PC-3 (cell line): ENCODE measurements around the gene PPHLN1. TPM values are rescaled to one million over a fixed set of nuclear protein-coding genes. Genes with fewer than 3 reads are reported as not detected.
A peak's percentile ranks its signal among the peaks of the same experiment; 100 is the strongest.

Experiments
- ATAC-seq: fragments of 200-7000 bp; cut with Tn5 transposase; 2 replicates; pipeline ENCODE4 v1.9.1; 2020; ENCODE audit warnings: mild to moderate bottlenecking, moderate library complexity
- BruUV-seq: library from RNA; stranded (reverse); fragments of 400-500 nt; replicated peaks from 2 replicates; lab custom pipeline; 2021; lab: Mats Ljungman, UMichigan
- CTCF ChIA-PET: fragments of 300-600 bp; sonication (Branson Sonifier 250); formaldehyde crosslinking; loops from one replicate; lab custom pipeline; 2022; ENCODE audit warnings: antibody characterized with exemption; lab: Charles Lee
- POLR2A ChIA-PET: fragments of 300-600 bp; sonication (Branson Sonifier 250); formaldehyde crosslinking; loops from one replicate; lab custom pipeline; 2022; ENCODE audit warnings: antibody characterized with exemption; ENCODE audit not compliant: unreplicated experiment; lab: Charles Lee
- DNase-seq: peaks from one replicate; pipeline ENCODE4 v3.0.0-alpha.2; 2015
- H2AFZ ChIP-seq: fragments of 300-600 bp; sonication (generic); 2 replicates; pipeline ENCODE4 v1.6.0; 2016; ENCODE audit warnings: antibody characterized with exemption, low read length
- H3F3A ChIP-seq: fragments of 300-600 bp; sonication (generic); one replicate; pipeline ENCODE4 v1.6.0; 2017; ENCODE audit warnings: antibody characterized with exemption, low read length, control low read depth, mild to moderate bottlenecking; ENCODE audit not compliant: unreplicated experiment
- H3K27ac ChIP-seq: fragments of 300-600 bp; sonication (generic); 2 replicates; pipeline ENCODE4 v1.5.1; 2016; ENCODE audit warnings: mild to moderate bottlenecking, low read length
- H3K27me3 ChIP-seq: fragments of 300-600 bp; sonication (generic); 2 replicates; pipeline ENCODE4 v1.6.1; 2016; ENCODE audit warnings: low read length, mixed read lengths
- H3K36me3 ChIP-seq: fragments of 300-600 bp; sonication (generic); 2 replicates; pipeline ENCODE4 v1.6.1; 2016; ENCODE audit warnings: low read depth, mixed run types, low read length, mixed read lengths
- H3K4me1 ChIP-seq: fragments of 300-600 bp; sonication (generic); 2 replicates; pipeline ENCODE4 v1.5.1; 2016; ENCODE audit warnings: low read length; ENCODE audit not compliant: insufficient read depth
- H3K4me2 ChIP-seq: fragments of 300-600 bp; sonication (generic); 2 replicates; pipeline ENCODE4 v1.6.0; 2016; ENCODE audit warnings: low read length
- H3K4me3 ChIP-seq: fragments of 300-600 bp; sonication (generic); 2 replicates; pipeline ENCODE4 v1.5.1; 2016; ENCODE audit warnings: mild to moderate bottlenecking, low read length, mixed read lengths
- H3K79me2 ChIP-seq: fragments of 300-600 bp; sonication (generic); 2 replicates; pipeline ENCODE4 v1.6.1; 2017; ENCODE audit warnings: low read length, mixed read lengths
- H3K9ac ChIP-seq: fragments of 300-600 bp; sonication (generic); 2 replicates; pipeline ENCODE4 v1.6.0; 2016; ENCODE audit warnings: mild to moderate bottlenecking, low read length
- H3K9me2 ChIP-seq: fragments of 300-600 bp; sonication (generic); replicated peaks from 2 replicates; pipeline ENCODE4 v1.6.1; 2016; ENCODE audit warnings: mixed run types, low read length, mixed read lengths
- H3K9me3 ChIP-seq: fragments of 300-600 bp; sonication (generic); 2 replicates; pipeline ENCODE4 v1.6.1; 2016; ENCODE audit warnings: low read length, mixed read lengths
- H4K20me1 ChIP-seq: fragments of 300-600 bp; sonication (generic); 2 replicates; pipeline ENCODE4 v1.6.1; 2016; ENCODE audit warnings: low read length, mixed read lengths
- CTCF ChIP-seq: fragments of 300-600 bp; sonication (generic); conservative IDR thresholded peaks from 2 replicates; pipeline ENCODE4 v1.5.1; 2017; ENCODE audit warnings: antibody characterized with exemption, low read depth, mild to moderate bottlenecking, low read length
- EZH2 ChIP-seq: fragments of 300-600 bp; sonication (generic); IDR thresholded peaks from one replicate; pipeline ENCODE4 v1.6.1; 2017; ENCODE audit warnings: antibody characterized with exemption, mild to moderate bottlenecking, low read length; ENCODE audit not compliant: unreplicated experiment
- EZH2phosphoT487 ChIP-seq: fragments of 300-600 bp; sonication (generic); IDR thresholded peaks from 2 replicates; pipeline ENCODE4 v1.6.1; 2018; ENCODE audit warnings: mild to moderate bottlenecking, antibody characterized with exemption, low read length, borderline replicate concordance
- intact Hi-C: fragments of 100-400 bp; cut with micrococcal nuclease; formaldehyde crosslinking; loops from 2 replicates; pipeline ENCODE4 v1.9.0; 2023
- total RNA-seq: library from RNA; depleted of rRNA; stranded (reverse); fragments of >200 nt; gene quantifications from 2 replicates; pipeline ENCODE4 v1.2.3, GENCODE V29; 2014

Gene PPHLN1
- total RNA-seq, 1 experiment from 2014 or later = 82.0 TPM

GRCh38 chr12:42447371-42447786, 121.4 kb downstream of the PPHLN1 start:
- Histone ChIP-seq H3K36me3 (peaks cover 13% of the 10 kb centered on the region), H3K9me3 (no peaks in the 10 kb centered on the region), H3K9ac (no peak overlapping the region), H3K4me1 (no peaks in the 10 kb centered on the region), H3F3A (no peaks in the 10 kb centered on the region), H3K4me3 (no peak overlapping the region), H4K20me1 (no peaks in the 10 kb centered on the region), H3K4me2 (no peak overlapping the region), H3K79me2 (no peaks in the 10 kb centered on the region), H3K9me2 (no peaks in the 10 kb centered on the region), H3K27ac (no peak overlapping the region), H2AFZ (no peak overlapping the region), H3K27me3 (no peaks in the 10 kb centered on the region)
- DNase-seq (no peak), ATAC-seq (no peak)
- BruUV-seq = no TSS peak
- CTCF ChIA-PET = no interaction called here
- intact Hi-C loops = no loop called here
- TF ChIP-seq CTCF (no peak), EZH2phosphoT487 (no peak), EZH2 (no peak)
- POLR2A ChIA-PET = no interaction called here

GRCh38 chr12:42448841-42449240, 122.9 kb downstream of the PPHLN1 start:
- DNase-seq = no peak
- Histone ChIP-seq H3K9me2 (no peaks in the 10 kb centered on the region), H3K4me1 (no peaks in the 10 kb centered on the region), H3K27me3 (no peaks in the 10 kb centered on the region), H3K4me2 (no peak overlapping the region), H3K4me3 (no peak overlapping the region), H2AFZ (no peak overlapping the region), H3K9me3 (no peaks in the 10 kb centered on the region), H3F3A (no peaks in the 10 kb centered on the region), H3K27ac (no peak overlapping the region), H3K36me3 (peaks cover 3% of the 10 kb centered on the region; the same call in 1 of the 2 replicates), H4K20me1 (no peaks in the 10 kb centered on the region), H3K9ac (no peak overlapping the region), H3K79me2 (no peaks in the 10 kb centered on the region)
- intact Hi-C loops = no loop called here
- POLR2A ChIA-PET = no interaction called here
- ATAC-seq = no peak
- TF ChIP-seq EZH2 (no peak), EZH2phosphoT487 (no peak), CTCF (no peak)
- CTCF ChIA-PET = no interaction called here
- BruUV-seq = no TSS peak

- Histone ChIP-seq H3K27me3 (no peaks in the 10 kb centered on the region), H3F3A (no peaks in the 10 kb centered on the region), H3K9me2 (no peaks in the 10 kb centered on the region), H3K4me2 (no peak overlapping the region), H4K20me1 (no peaks in the 10 kb centered on the region), H3K9ac (no peak overlapping the region), H3K4me3 (no peak overlapping the region), H3K9me3 (no peaks in the 10 kb centered on the region), H3K4me1 (no peaks in the 10 kb centered on the region), H3K36me3 (peaks cover 3% of the 10 kb centered on the region; the same call in 1 of the 2 replicates), H3K79me2 (no peaks in the 10 kb centered on the region), H2AFZ (no peak overlapping the region), H3K27ac (no peak overlapping the region)
- BruUV-seq = no TSS peak
- CTCF ChIA-PET = no interaction called here
- ATAC-seq (peak; percentile 12; the same call in 1 of the 2 replicates), DNase-seq (peak; percentile 4)
- intact Hi-C loops = no loop called here
- POLR2A ChIA-PET = no interaction called here
- no peak for TF ChIP-seq EZH2
- TF ChIP-seq CTCF = no peak
- TF ChIP-seq EZH2phosphoT487 = no peak
These were observed 124.3 kb downstream of the PPHLN1 start for GRCh38 chr12:42450248-42450647.
